ENCODE results near the gene DAB1.

The DAB1 gene

DNA sequence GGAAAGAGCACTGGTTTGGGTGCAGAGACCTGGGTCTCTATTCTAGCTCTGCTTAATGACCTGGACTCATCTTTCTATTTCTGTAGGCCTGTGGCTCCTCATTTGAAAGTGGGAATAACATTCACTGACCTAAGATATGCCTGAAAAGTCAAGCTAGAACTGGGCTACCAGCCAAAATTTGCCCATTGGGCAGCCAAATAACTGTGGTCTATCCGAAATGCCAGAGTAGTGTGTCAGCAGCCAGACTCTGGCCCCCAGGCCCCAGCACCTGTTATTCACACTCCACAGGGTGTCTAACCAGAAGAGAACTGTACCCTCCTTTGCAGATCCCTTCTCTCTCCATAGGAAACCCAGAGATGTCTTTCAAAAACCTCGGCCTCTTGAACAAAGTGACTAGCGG, 12.6 kb downstream of the DAB1 start:
- DNase-seq (ENCODE audit: low read depth in 2 of 2): no peak

DNA sequence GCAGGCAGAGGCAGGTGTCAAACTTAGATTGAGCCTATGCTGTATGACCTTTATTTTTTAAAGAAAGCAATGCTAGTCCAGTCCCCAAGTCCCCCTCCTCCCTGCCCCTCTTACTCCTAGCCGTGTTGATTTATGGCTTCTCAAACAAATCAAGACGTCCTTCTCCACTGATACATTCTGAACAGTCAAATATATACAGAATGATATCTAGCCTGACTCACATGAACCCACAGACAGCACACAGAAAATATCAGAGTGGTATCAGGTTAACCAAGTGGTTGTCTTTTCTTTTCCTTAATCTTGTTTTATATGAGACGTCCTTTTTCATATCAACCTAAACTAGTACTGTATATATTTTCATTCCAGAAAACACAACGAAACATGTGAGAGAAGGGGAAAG, 13.4 kb downstream of the DAB1 start:
- DNase-seq (ENCODE audit: low read depth in 2 of 2): no peak

DNA sequence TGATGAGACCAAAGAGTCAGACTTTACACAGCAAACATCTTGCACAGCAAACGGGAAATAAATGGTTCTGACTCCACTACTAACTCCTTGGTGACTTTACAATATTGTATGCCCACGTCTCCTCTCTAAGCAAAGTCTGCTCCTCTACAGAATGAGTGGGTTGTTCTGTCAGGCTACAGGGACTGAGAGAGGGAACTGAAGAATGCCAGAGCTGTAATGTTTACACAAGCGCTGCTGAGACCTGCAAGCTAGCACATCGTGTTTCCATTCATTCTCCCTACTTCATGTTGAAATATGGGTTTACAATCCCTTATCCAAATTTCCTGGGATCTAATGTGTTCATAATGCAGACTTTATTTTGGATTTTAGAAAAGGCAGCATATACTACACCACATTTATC, 15.9 kb downstream of the DAB1 start:
- DNase-seq (ENCODE audit: low read depth in 2 of 2): no peak

DNA sequence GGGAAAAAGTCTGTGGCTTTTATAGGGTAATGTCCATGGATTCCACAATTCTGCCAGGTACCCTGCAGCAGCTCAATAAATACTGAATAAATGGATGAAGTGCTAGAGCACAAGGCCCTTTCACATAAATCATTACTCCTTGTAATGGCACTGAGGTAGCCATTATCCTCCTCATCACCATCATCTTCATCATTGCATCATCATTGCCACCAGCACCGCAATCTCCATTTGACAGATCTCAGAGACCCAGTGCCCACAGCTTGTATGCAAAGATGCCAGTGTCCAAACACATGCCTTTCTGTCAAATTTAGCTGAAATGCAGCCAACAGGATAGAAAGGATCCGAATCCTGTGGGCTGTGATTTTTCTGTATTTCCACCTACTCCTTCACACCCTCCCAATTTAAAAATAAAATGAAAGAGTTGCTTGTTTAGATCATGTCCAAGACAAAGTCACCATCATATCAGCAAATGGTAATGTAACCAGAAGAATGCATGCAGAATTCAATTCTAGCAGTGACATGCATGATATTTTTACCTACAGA, 17.4 kb downstream of the DAB1 start:
- DNase-seq (ENCODE audit: low read depth in 2 of 2): no peak

DNA sequence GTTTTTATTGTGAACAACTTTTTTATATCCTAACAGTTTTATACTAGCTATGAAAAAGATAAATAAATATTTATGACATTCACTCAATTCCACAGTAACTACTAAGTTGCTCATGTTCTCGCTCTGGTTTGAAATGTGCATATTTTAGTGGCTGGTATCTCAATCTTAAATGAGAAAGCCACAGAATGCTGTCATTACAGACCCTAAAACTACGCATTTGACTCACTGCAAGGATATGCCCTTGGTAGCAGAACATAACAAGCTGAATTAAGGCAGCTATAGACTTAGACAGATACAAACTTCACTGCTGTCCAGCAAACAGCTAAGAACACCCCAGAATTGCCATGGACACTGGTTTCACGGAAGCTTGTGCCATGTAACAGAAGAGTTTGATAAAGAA, 19.0 kb downstream of the DAB1 start:
- DNase-seq (ENCODE audit: low read depth in 2 of 2): no peak

DNA sequence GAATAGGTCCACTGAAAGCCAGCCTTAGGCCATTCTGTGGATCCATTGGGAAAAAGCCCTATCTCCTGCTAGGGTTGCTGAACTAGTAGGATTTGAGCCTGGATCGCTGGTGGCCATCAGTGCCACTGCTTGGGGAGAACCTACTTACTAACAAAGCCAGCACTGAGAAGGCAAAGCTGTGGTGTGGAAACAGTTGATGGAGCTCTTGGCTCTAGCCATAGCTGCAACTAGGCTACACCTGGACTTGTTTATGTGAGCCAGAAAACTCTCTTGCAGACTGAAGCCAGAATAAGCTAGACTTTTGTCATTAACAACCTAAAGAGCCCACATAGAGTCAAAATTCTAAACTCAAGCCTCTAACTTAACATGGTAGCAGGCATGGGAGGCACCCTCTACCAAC, 20.7 kb downstream of the DAB1 start:
- no peak for DNase-seq (ENCODE audit: low read depth in 2 of 2)

DNA sequence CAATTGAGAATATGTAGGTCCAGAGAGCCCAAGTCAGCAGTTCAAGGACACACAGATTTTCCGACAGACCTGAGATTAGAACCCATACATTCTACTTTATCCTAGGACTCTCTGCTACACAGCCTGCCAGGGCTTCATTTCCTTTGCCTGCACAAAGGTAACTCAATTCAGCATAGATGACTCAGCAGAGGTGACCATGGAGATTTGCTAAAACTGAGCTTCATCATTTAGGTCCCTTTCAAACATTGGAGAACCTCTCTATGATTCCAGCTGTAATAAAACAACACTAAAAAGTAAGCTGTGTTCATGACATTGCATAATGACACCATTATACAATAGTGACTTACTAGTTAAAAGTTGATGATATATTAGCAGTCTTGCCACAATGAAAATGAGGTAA, 22.2 kb downstream of the DAB1 start:
- no peak for DNase-seq (ENCODE audit: low read depth in 2 of 2)

DNA sequence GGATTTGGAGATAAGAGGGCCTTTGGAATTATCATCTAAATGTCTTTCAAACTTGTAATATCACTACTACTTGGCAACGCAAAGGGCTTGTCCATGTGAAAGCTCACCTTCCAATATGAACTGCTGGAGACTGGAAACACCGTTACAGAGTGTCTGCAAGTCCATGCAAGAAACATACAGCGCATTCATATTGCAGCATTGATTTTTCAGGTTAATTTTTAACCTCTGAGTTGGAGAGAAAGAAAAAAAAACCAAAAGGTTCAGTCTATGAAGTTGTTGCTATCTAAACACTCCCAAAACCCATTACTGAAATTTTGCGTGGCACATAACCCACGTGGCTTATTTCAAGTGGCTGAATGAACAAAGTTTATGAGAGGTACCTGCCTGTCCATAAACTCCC, 23.8 kb downstream of the DAB1 start:
- no peak for DNase-seq (ENCODE audit: low read depth in 2 of 2)

DNA sequence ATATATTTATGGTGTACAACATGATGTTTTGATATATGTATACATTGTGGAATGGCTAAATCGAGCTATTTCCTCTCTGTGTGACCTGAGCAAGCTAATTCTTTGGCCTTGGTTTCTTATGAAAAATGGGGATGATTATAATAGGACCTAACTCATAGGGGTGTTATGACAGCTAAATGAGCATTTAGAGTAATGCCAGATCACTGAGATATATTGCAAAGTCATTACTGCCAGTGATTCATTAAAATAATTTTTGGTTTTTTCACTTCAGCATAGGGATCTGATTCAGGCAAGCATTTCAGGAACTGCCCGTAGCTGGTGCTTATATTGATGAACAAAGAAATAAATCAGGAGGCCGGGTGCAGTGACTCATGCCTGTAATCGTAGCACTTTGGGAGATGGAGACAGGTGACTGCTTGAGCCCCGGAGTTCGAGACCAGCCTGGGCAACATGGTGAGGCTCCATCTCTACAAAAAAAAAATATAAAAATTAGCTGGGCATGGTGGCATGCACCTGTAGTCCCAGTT, 30.7 kb downstream of the DAB1 start:
- DNase-seq (ENCODE audit: low read depth in 2 of 2): no peak

DNA sequence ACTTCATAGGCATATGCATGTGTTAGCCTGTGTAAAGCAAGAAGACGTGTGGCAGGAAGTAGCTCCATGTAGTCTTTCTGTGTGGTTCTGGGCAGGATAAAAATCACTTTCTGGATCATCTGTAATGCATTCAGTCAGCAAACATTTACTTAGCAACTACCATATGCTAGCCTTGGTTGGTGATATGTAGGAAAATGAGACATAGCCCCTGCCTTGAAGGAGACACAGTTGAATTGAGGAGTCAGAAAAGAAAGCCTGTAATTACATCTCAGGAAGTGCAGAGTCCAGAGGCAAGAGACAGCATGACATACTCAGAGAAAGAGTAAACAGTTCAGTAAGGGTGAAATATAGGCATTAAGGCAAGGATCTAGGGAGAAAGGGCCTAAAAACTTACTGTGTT, 38.5 kb downstream of the DAB1 start:
- DNase-seq (ENCODE audit: low read depth in 2 of 2): no peak

DNA sequence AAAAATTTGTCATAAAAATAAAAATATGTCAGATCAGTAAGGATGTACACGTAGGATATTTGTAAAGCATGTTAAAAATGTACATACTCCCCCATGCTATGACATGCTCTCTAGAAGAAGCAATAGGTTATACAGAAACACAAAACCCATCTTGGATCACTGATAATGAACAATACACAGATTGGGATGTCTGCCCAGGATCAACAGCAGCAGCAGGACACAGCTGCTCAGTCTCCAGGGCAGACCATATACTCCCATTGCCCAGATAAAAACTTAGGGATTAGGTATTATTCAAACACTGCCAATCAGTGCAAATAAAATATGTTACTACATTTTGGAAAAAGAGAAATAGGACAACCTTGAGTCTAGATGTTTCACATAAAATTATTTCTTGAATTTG, 39.0 kb downstream of the DAB1 start:
- DNase-seq (ENCODE audit: low read depth in 2 of 2): no peak

DNA sequence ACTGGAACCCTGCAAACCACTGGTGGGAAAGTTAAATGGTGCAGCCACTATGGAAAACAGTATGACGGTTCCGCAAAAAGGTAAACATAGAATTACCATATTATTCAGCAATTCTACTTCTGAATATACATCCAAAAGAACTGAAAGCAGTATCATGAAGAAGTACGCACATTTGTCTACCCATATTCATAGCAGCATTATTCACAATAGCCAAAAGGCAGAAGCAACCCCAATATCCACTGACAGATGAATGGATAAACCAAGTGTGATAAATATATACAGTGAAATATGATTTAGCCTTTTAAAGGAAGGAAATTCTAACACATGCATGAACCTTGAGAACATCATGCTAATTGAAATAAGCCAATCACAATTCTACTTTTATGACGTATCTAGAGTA, 39.6 kb downstream of the DAB1 start:
- DNase-seq (ENCODE audit: low read depth in 2 of 2): no peak

DNA sequence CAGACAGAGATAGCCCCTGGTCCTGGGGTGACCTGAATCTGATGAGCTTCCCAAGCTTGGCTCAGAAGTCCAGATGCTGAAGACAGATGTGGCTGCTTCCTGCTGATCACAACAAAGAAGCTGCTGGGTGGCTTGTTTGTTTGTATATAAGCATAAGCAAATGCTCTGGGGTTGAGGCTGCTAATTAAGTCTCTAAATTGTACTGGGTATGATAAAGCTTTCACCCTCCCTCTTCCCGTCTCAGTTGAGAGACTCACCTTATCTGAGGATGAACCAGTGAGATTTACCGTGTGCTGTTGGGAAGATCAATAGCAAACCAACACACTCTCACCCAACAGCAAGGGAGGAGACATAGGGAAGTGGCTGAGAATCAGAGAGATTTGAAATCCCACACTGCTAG, 42.0 kb downstream of the DAB1 start:
- DNase-seq (ENCODE audit: low read depth in 2 of 2): no peak

DNA sequence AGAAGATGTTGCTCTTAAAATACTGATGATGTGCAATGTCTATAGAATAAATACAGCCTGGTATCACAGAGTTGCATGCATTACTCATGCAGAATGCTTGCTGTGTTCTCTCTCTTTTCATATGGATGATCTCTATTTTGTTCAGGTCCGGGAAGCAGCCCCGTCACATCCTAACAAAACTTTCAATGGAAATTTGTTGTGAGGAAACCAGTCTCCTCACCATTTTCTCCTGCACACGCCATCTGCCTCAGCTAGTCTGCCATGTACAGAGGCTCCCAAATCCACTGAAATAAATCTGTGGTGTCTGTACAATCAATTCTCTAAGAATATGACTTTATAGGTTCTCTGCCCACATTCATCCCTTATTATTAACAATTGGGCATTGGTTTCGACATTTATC, 42.4 kb downstream of the DAB1 start:
- no peak for DNase-seq (ENCODE audit: low read depth in 2 of 2)

DNA sequence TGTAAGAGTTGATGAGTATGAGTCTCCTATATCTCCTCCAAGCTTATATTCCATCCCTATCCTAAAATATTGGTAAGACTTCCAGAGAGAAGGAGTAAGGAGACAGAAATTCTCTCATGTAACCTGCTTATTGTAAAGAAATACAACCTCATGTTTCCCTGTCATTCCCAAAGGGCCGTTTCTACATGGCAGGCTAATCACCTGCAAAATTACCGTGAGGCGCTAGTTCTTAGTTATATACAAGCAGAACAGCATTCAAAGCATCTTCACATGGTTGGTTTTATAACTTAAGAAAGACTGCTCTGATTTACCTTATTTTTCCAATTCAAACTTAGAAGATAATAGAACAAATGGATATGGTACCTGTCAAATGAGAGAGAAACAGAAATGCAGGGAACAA, 42.9 kb downstream of the DAB1 start:
- no peak for DNase-seq (ENCODE audit: low read depth in 2 of 2)

DNA sequence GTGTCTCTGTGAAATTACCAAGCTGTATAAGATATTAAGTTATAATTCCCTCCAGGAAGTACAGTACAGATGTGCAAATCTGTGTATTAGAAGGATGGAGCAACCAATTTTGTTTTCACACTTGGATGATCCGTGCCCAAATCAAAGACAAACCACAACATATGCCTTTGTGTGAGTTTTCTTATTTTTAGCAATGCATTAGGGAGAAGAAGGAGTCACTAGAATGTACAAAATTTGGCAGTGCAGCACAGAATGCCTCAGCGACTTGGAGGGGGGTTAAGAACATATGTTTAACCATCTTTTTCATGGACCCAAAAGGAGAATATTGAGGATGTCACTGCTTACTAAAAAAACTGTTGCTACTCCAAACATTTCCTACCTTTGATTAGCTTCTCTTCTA, 45.3 kb downstream of the DAB1 start:
- no peak for DNase-seq (ENCODE audit: low read depth in 2 of 2)

DNA sequence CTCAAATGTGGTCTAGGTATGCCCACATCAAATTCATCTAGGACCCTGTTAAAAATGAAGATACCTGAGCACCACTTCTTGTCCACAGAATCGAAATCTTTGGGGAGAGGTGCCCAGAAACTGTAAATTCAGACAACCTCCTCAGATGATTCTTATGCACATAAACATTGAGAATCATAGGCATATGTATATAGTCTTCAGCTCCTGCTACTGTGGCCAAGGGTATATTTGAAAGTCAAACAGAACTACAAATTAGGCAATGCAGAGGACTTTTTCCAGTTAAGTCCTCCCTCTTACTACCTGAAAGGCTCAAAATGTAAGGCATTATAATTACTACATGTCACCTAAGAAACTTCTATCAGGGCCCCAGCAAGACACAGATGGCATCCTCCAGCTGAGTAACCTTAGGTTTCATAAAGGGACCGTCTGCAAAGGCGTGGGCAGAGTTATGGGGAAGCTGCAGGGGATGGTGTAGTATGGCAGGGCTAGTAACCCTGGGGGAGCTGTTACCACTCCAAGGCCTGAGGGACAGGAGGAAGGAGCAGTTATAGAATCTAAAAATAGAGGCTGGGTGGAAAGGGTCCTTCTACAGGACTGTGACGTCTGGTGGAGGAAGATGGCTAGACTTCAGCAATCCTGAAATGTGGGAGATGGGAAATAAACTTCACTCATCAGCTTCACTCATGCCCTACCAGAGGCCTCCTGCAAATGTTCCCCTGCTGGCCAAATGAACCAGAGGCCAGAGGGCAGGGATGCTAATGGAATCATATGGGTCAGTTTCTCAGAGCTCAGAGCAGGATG, 46.3 kb downstream of the DAB1 start:
- DNase-seq (ENCODE audit: low read depth in 2 of 2): no peak

DNA sequence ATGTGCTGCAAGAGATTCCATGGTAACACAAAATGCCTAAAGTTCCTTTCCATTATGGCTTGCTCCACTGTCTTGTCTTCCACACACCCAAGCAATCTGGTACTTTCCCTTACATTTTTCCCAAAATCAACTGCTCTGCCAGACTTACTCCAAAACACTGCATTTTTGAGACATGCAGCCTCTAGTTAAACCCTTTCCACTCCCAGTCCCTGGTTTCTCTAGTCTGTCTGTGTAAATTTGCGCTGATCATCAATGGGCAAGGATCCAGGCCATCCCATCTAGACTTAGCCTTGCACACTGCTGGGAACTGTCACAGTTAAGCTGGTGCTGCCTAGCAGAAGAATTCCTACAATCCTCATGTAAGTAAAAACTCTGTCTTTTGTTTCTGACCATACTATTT, 47.8 kb downstream of the DAB1 start:
- DNase-seq (ENCODE audit: low read depth in 2 of 2): no peak

DNA sequence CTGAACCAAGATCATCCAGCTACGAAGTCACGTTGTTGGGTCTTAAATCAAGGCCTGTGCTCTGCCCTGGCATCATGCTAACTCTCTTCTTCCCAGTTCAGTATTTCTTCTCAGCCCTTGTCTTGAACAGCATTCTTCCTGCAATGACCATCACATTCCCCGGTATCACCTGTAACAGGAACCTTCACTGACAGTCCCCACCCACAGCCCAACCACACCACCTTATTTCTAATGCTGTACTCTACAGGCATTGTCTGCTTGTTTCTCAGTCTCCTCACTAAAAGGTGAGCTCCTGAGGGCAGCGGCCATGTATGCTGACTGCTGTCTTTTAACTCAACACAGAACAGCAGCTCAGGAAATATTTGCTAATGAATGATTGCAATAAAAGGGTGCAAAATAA, 54.0 kb downstream of the DAB1 start:
- DNase-seq (ENCODE audit: low read depth in 2 of 2): no peak

DNA sequence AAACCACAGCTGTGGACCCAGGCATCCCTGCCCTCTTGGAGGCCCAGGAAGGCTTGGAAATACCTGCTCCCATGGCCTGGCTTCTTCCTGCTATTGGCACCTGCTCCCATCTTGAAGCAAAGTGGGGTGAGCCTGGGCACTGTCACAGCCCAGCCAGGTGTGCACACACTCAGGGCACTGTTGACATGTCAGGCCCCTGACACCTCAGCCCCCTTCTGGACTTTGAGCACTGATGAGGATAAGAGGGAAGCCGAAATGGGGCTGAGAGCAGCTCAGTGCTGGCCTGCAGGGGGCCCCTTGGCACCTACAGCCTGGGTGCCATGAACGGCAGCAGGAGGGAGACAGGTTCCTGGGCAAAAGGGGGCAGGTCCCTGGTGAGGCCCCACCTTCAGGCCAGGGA, 55.9 kb downstream of the DAB1 start:
- no peak for DNase-seq (ENCODE audit: low read depth in 2 of 2)

DNA sequence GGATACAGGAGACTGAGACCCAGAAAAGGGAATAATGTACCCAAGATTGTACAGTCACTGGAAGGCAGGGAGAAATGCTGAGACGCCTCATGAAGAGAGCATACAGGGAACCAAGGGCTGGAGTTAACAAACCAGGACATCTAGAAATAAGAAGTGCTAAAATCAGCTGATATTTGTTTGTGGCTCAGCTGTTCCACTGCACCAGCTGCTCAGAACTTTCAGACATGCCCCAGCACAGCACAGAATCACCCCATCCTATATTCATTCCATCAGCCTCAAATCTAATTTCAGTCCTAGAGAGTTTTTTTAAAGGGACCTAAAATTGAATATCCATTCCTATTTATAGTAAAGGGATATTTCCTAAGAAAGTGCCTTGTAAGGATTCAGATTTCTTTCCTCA, 60.2 kb downstream of the DAB1 start:
- DNase-seq (ENCODE audit: low read depth in 2 of 2): no peak

DNA sequence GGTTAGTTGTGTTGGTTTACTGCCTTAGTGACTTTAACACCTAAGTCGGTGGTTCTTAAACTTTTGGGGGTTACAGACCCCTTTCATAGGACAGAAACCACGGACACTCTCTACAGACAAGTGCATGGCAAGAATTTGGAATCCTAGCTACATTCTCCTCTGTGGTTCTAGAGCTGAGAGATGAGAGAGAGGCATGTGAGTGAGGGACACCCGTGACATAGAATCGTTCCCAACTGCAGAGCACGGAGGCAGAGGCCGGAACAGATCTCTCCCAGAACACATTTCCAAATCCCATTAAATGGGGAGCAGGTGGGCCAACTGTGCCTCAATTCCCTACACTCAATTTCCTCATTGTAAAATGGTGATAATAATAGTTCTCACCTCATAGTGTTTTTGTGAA, 60.7 kb downstream of the DAB1 start:
- DNase-seq (ENCODE audit: low read depth in 2 of 2): no peak

DNA sequence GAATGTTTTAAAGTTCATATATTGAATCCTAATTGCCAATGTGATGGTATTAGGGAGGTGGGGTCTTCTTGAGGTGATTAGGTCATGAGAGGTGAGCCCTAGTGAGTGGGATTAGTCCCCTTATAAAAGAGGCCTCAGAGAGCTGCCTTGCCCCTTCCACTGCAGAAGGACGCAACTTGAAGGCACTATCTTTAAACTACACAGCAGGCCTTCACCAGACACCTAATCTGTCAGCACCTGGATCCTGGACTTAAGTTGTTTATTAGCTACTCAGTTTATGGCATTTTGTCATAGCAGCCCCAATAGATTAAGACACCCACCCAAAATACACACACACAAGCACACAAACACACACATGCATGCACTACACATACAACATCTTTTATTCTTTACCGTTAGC, 61.4 kb downstream of the DAB1 start:
- DNase-seq (ENCODE audit: low read depth in 2 of 2): no peak

DNA sequence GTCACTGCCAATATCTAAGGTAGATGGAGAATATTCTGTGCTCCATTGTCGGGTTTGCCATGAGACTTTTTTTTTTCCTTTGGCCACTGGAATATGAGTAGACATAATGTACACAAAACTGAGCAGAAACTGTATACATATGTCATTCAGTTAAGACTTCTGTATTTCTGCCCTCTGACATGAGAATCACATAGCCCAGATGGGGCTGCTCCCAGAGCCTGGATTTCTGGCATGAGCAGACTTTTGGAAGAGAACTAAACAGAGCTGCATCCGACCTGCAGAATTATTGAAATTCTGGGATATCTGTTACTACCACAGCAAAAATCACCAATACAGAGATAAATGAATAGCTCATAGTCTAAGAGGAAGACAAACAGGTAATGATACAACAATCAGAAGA, 62.3 kb downstream of the DAB1 start:
- no peak for DNase-seq (ENCODE audit: low read depth in 2 of 2)

Data from fibroblast of skin of left quadriceps (primary cell).